Caco-2 (cell line): Measurements from ENCODE around the gene GLB1L. TPM values are rescaled to one million over a fixed set of nuclear protein-coding genes. Genes with fewer than 3 reads are reported as not detected.

Source experiments
- BruUV-seq: library from RNA; stranded (reverse); fragments of 400-500 nt; replicated peaks from 2 replicates; lab custom pipeline; 2021; lab: Mats Ljungman, UMichigan
- CTCF ChIA-PET: fragments of 300-600 bp; sonication (Branson Sonifier 250); formaldehyde crosslinking; loops from one replicate; lab custom pipeline; 2022; ENCODE audit warnings: antibody characterized with exemption; lab: Charles Lee
- POLR2A ChIA-PET: fragments of 300-600 bp; sonication (Branson Sonifier 250); formaldehyde crosslinking; loops from one replicate; lab custom pipeline; 2022; ENCODE audit warnings: antibody characterized with exemption; lab: Charles Lee
- DNase-seq, 2 experiments: peaks; one replicate each; pipeline versions ENCODE4 v3.0.0 to v3.0.0-alpha.2; 2020 to 2022
- H3K27me3 ChIP-seq: replicated peaks from 2 replicates; pipeline ENCODE4 v1.6.0; 2011; ENCODE audit warnings: low read length; ENCODE audit not compliant: control insufficient read depth, insufficient read depth
- H3K36me3 ChIP-seq: 2 replicates; pipeline ENCODE4 v1.5.1; 2011; ENCODE audit warnings: low read length; ENCODE audit not compliant: control insufficient read depth, insufficient read depth
- H3K4me1 ChIP-seq: fragments of 250-450 bp; sonication (Bioruptor Pico); 2 replicates; pipeline ENCODE4 v1.5.1; 2020; ENCODE audit warnings: mild to moderate bottlenecking
- H3K4me3 ChIP-seq: 2 replicates; pipeline ENCODE4 v1.5.1; 2011; ENCODE audit warnings: low read depth, mild to moderate bottlenecking, control low read depth, low read length
- H3K9me3 ChIP-seq: fragments of 250-450 bp; sonication (Bioruptor Pico); 2 replicates; pipeline ENCODE4 v1.5.1; 2020; ENCODE audit warnings: mild to moderate bottlenecking, moderate library complexity
- H3K27ac Mint-ChIP-seq: one replicate; pipeline ENCODE4 v1.8.0; 2022; ENCODE audit warnings: mixed read lengths; ENCODE audit not compliant: unreplicated experiment
- H3K27me3 Mint-ChIP-seq: one replicate; pipeline ENCODE4 v1.8.0; 2022; ENCODE audit warnings: mixed read lengths; ENCODE audit not compliant: insufficient read depth, unreplicated experiment
- H3K36me3 Mint-ChIP-seq: one replicate; pipeline ENCODE4 v1.8.0; 2022; ENCODE audit warnings: mild to moderate bottlenecking, mixed read lengths; ENCODE audit not compliant: insufficient read depth, unreplicated experiment
- H3K4me1 Mint-ChIP-seq: one replicate; pipeline ENCODE4 v1.8.0; 2022; ENCODE audit warnings: low read depth, mixed read lengths; ENCODE audit not compliant: unreplicated experiment
- H3K4me3 Mint-ChIP-seq: one replicate; pipeline ENCODE4 v1.8.0; 2022; ENCODE audit warnings: mild to moderate bottlenecking, moderate library complexity, mixed read lengths; ENCODE audit not compliant: unreplicated experiment
- H3K9me3 Mint-ChIP-seq: one replicate; pipeline ENCODE4 v1.8.0; 2022; ENCODE audit warnings: mixed read lengths; ENCODE audit not compliant: unreplicated experiment
- CTCF ChIP-seq, 2 experiments: fragments of 200-600 bp in 1 of 2; IDR thresholded peaks; 1 replicate in 1 of 2; 2 replicates in 1 of 2; pipeline versions ENCODE4 v1.5.1 to v1.8.0; 2011 to 2022; ENCODE audit warnings: antibody characterized with exemption in 1 of 2, control low read depth in 1 of 2, inconsistent platforms in 1 of 2, low read depth in 1 of 2, low read length in 1 of 2, mild to moderate bottlenecking in 1 of 2, moderate library complexity in 1 of 2; ENCODE audit not compliant: insufficient read depth in 1 of 2, severe bottlenecking in 1 of 2, unreplicated experiment in 1 of 2
- intact Hi-C: fragments of 100-400 bp; cut with micrococcal nuclease; formaldehyde crosslinking; loops from one replicate; pipeline ENCODE4 v1.10.0; 2022; ENCODE audit not compliant: unreplicated experiment
- total RNA-seq: library from RNA; stranded (reverse); gene quantifications from 2 replicates; pipeline ENCODE4 v1.2.3, GENCODE V29; 2022

The GLB1L gene
- total RNA-seq, 1 experiment from 2014 or later, result 3.3 TPM

- H3K9me3 Mint-ChIP-seq, result no peaks in the 10 kb centered on the region
- Histone ChIP-seq H3K4me3 (no peak overlapping the region), H3K27me3 (no peaks in the 10 kb centered on the region), H3K36me3 (peaks cover 17% of the 10 kb centered on the region), H3K4me1 (peaks cover 8% of the 10 kb centered on the region), H3K9me3 (no peaks in the 10 kb centered on the region)
- H3K27ac Mint-ChIP-seq, result peak overlapping the region; percentile 59
- no TSS peak for BruUV-seq
- POLR2A ChIA-PET, result interaction anchor here (0.6 to 3.1 kb wide), 3 partner anchors 9 to 420 kb away, joined by 3 to 29 read pairs (median 3); no protein-coding TSS in a partner anchor
- TF ChIP-seq CTCF (IDR thresholded peaks at IDR 0.05; ENCODE audit: insufficient read depth in 1 of 2, low read depth in 1 of 2, low read length in 1 of 2, severe bottlenecking in 1 of 2, unreplicated experiment in 1 of 2), result no peak
- intact Hi-C loops, result loop anchor here (1.0 kb wide), 2 partner anchors 10 to 48 kb away; partner anchors contain the start of genes ABCB6 and NHEJ1
- H3K4me3 Mint-ChIP-seq, result peak overlapping the region; percentile 81
- H3K36me3 Mint-ChIP-seq, result peaks cover 60% of the 10 kb centered on the region
- H3K27me3 Mint-ChIP-seq, result no peaks in the 10 kb centered on the region
- DNase-seq, result no peak
- CTCF ChIA-PET, result interaction anchor here (2.5 kb wide), 1 partner anchor 87 kb away, joined by 11 read pairs; no protein-coding TSS in a partner anchor
- peaks cover 5% of the 10 kb centered on the region for H3K4me1 Mint-ChIP-seq
Measured at GRCh38 chr2:219207884-219208740, 37.1 kb downstream of the GLB1L start.

GRCh38 chr2:219207134-219207883 is 37.9 kb downstream of the GLB1L start:
- no peak for DNase-seq
- CTCF ChIA-PET, result interaction anchor here (0.6 to 2.5 kb wide), 15 partner anchors 10 to 227 kb away, joined by 3 to 13 read pairs (median 6); partner anchors contain the start of genes CNPPD1, GLB1L, STK16 and TUBA4A
- H3K9me3 Mint-ChIP-seq, result no peaks in the 10 kb centered on the region
- H3K4me3 Mint-ChIP-seq, result peak overlapping the region; percentile 81
- TF ChIP-seq CTCF (IDR thresholded peaks at IDR 0.05; ENCODE audit: insufficient read depth in 1 of 2, low read depth in 1 of 2, low read length in 1 of 2, severe bottlenecking in 1 of 2, unreplicated experiment in 1 of 2), result no peak
- peaks cover 52% of the 10 kb centered on the region for H3K36me3 Mint-ChIP-seq
- H3K4me1 ChIP-seq, result peaks cover 8% of the 10 kb centered on the region
- H3K36me3 ChIP-seq, result peaks cover 14% of the 10 kb centered on the region
- intact Hi-C loops, result loop anchor here (1.0 kb wide), 2 partner anchors 11 to 47 kb away; partner anchors contain the start of genes ABCB6 and NHEJ1
- H3K27ac Mint-ChIP-seq, result no peak overlapping the region
- H3K27me3 Mint-ChIP-seq, result no peaks in the 10 kb centered on the region
- H3K4me3 ChIP-seq, result peak overlapping the region; percentile 78
- H3K9me3 ChIP-seq, result no peaks in the 10 kb centered on the region
- TSS peak; percentile 67 for BruUV-seq
- POLR2A ChIA-PET, result interaction anchor here (0.6 to 3.1 kb wide), 12 partner anchors 9 to 330 kb away, joined by 3 to 29 read pairs (median 6); partner anchors contain the start of genes ABCB6, CNPPD1, DNPEP and GLB1L
- H3K27me3 ChIP-seq, result no peaks in the 10 kb centered on the region
- peaks cover 5% of the 10 kb centered on the region for H3K4me1 Mint-ChIP-seq
